B cell (primary cell): ENCODE data around the gene TRPC6. TPM values are rescaled to one million over a fixed set of nuclear protein-coding genes. Genes with fewer than 3 reads are reported as not detected.

ENCODE experiments used
- ATAC-seq: fragments of 200-7000 bp; cut with Tn5 transposase; one replicate; pipeline ENCODE4 v1.10.0; 2021; ENCODE audit warnings: low read depth, mild to moderate bottlenecking, moderate number of reproducible peaks, moderate library complexity
- CTCF ChIA-PET: fragments of 350-600 bp; sonication (Branson Sonifier 250); formaldehyde crosslinking; loops from one replicate; lab custom pipeline; 2021; ENCODE audit warnings: antibody characterized with exemption, inconsistent platforms; lab: Charles Lee
- POLR2A ChIA-PET: fragments of 350-600 bp; sonication (Branson Sonifier 250); formaldehyde crosslinking; loops from one replicate; lab custom pipeline; 2021; ENCODE audit warnings: antibody characterized with exemption; lab: Charles Lee
- DNase-seq: peaks from one replicate; pipeline ENCODE4 v3.0.0; 2013
- H2AFZ ChIP-seq: 2 replicates; pipeline ENCODE4 v1.6.1; 2012; ENCODE audit warnings: mild to moderate bottlenecking, low read depth, low read length; ENCODE audit not compliant: insufficient read depth, poor library complexity, severe bottlenecking
- H3K27ac ChIP-seq, 2 donors: 1 replicate in 1 of 2; 2 replicates in 1 of 2; pipeline ENCODE4 v1.5.1; 2012 to 2013; ENCODE audit warnings: low read length in 2 of 2, mild to moderate bottlenecking in 2 of 2, moderate library complexity in 1 of 2
- H3K27me3 ChIP-seq, 4 experiments: fragments of 200-600 bp in 1 of 4; sonication (generic) in 1 of 4; replicated peaks in 1 of 4; 1 replicate in 2 of 4; 2 replicates in 2 of 4; pipeline versions ENCODE4 v1.6.1 to v1.7.0; 2013 to 2016; ENCODE audit warnings: low read length in 3 of 4, mild to moderate bottlenecking in 2 of 4, mixed read lengths in 1 of 4, moderate library complexity in 1 of 4; ENCODE audit not compliant: insufficient read depth in 4 of 4, control insufficient read depth in 3 of 4; ENCODE audit errors: control extremely low read depth in 1 of 4
- H3K36me3 ChIP-seq, 2 experiments: replicated peaks in 1 of 2; 1 replicate in 1 of 2; 2 replicates in 1 of 2; pipeline versions ENCODE4 v1.6.1 to v1.7.1; 2013; ENCODE audit warnings: low read length in 1 of 2; ENCODE audit not compliant: insufficient read depth in 2 of 2, control insufficient read depth in 1 of 2; ENCODE audit errors: control extremely low read depth in 1 of 2, extremely low read depth in 1 of 2
- H3K4me1 ChIP-seq, 2 donors: fragments of 200-600 bp in 1 of 2; sonication (generic) in 1 of 2; 1 replicate in 1 of 2; 2 replicates in 1 of 2; pipeline versions ENCODE4 v1.5.1 to v1.6.1; 2013 to 2017; ENCODE audit warnings: low read length in 2 of 2; ENCODE audit not compliant: control insufficient read depth in 2 of 2, insufficient read depth in 2 of 2
- H3K4me2 ChIP-seq: replicated peaks from 2 replicates; pipeline ENCODE3; 2012; ENCODE audit warnings: mild to moderate bottlenecking, low read depth, low read length; ENCODE audit not compliant: poor library complexity, severe bottlenecking
- H3K4me3 ChIP-seq, 5 experiments: fragments of 200-600 bp in 1 of 5; sonication (generic) in 1 of 5; 1 replicate in 3 of 5; 2 replicates in 2 of 5; pipeline versions ENCODE4 v1.5.1 to v1.7.0; 2011 to 2016; ENCODE audit warnings: low read length in 4 of 5, mild to moderate bottlenecking in 4 of 5, low read depth in 2 of 5, control low read depth in 1 of 5, moderate library complexity in 1 of 5; ENCODE audit not compliant: insufficient read depth in 1 of 5; ENCODE audit errors: control extremely low read depth in 1 of 5, extremely low read depth in 1 of 5
- H3K79me2 ChIP-seq: fragments of 200-600 bp; sonication (generic); one replicate; pipeline ENCODE4 v1.6.0; 2016; ENCODE audit warnings: low read length; ENCODE audit not compliant: control insufficient read depth, insufficient read depth
- H3K9ac ChIP-seq: fragments of 200-600 bp; sonication (generic); 2 replicates; pipeline ENCODE4 v1.6.1; 2017; ENCODE audit warnings: mild to moderate bottlenecking, low read length, moderate library complexity
- H3K9me3 ChIP-seq, 3 donors: one replicate each; pipeline versions ENCODE4 v1.6.1 to v1.7.1; 2013; ENCODE audit warnings: low read length in 2 of 3; ENCODE audit not compliant: control insufficient read depth in 2 of 3, insufficient read depth in 1 of 3; ENCODE audit errors: control extremely low read depth in 1 of 3
- H4K20me1 ChIP-seq: 2 replicates; pipeline ENCODE4 v1.6.0; 2012; ENCODE audit warnings: mild to moderate bottlenecking, low read length; ENCODE audit not compliant: insufficient read depth, control insufficient read depth, poor library complexity, severe bottlenecking
- H3K27ac Mint-ChIP-seq: one replicate; pipeline ENCODE4 v1.8.0; 2021; ENCODE audit warnings: mixed read lengths
- H3K27me3 Mint-ChIP-seq: one replicate; pipeline ENCODE4 v1.8.0; 2021; ENCODE audit warnings: mixed read lengths
- H3K4me1 Mint-ChIP-seq: one replicate; pipeline ENCODE4 v1.8.0; 2021; ENCODE audit warnings: mixed read lengths
- H3K4me3 Mint-ChIP-seq: one replicate; pipeline ENCODE4 v1.8.0; 2021; ENCODE audit warnings: mixed read lengths
- H3K9me3 Mint-ChIP-seq: one replicate; pipeline ENCODE4 v1.8.0; 2022; ENCODE audit warnings: mixed read lengths; ENCODE audit not compliant: insufficient read depth
- CTCF ChIP-seq: fragments of 200-600 bp; IDR thresholded peaks from one replicate; pipeline ENCODE4 v1.8.0; 2022; ENCODE audit warnings: antibody characterized with exemption, mild to moderate bottlenecking
- EZH2 ChIP-seq: IDR thresholded peaks from 2 replicates; pipeline ENCODE4 v1.6.1; 2012; ENCODE audit warnings: borderline replicate concordance, low read depth, mild to moderate bottlenecking, moderate library complexity, low read length; ENCODE audit not compliant: insufficient read depth, poor library complexity, severe bottlenecking
- WGBS: methylation state at CpG from one replicate; pipeline ENCODE4 v1.1.5; 2013; ENCODE audit warnings: missing lambda C conversion rate; ENCODE audit not compliant: insufficient coverage; 5-methylcytosine and 5-hydroxymethylcytosine counted together
- intact Hi-C: fragments of 100-400 bp; cut with micrococcal nuclease; formaldehyde crosslinking; loops from one replicate; pipeline ENCODE4 v1.10.0; 2022
- polyA plus RNA-seq: library from polyadenylated mRNA; depleted of rRNA; stranded (reverse); fragments of >200 nt; gene quantifications from 2 replicates; pipeline ENCODE4 v1.2.3, GENCODE V29; 2012
- total RNA-seq, 2 donors: library from RNA; stranded (reverse); fragments of 120-200 nt in 1 of 2; gene quantifications; 1 replicate in 1 of 2; 2 replicates in 1 of 2; pipeline versions ENCODE4 v1.2.3 to v1.2.4, GENCODE V29; 2013 to 2022

Gene TRPC6
- total and polyA plus RNA-seq, 2 donors (not counting 1 experiment from before 2014, with no cell fraction given), result 0.01 TPM; not detected in 1

- Histone ChIP-seq H3K27ac (no peak overlapping the region), H3K9ac (no peak overlapping the region), H3K4me3 (no peak overlapping the region), H3K4me1 (no peaks in the 10 kb centered on the region), H3K9me3 (no peaks in the 10 kb centered on the region), H4K20me1 (no peaks in the 10 kb centered on the region), H2AFZ (no peak overlapping the region), H3K36me3 (no peaks in the 10 kb centered on the region), H3K27me3 (no peaks in the 10 kb centered on the region), H3K4me2 (no peak overlapping the region), H3K79me2 (no peaks in the 10 kb centered on the region)
- intact Hi-C loops, result no loop called here
- no peaks in the 10 kb centered on the region for H3K9me3 Mint-ChIP-seq
- no peaks in the 10 kb centered on the region for H3K27me3 Mint-ChIP-seq
- WGBS, result 80% methylated on average over 1 of the region's 3 CpGs
- no peak overlapping the region for H3K4me3 Mint-ChIP-seq
- H3K27ac Mint-ChIP-seq, result no peak overlapping the region
- ATAC-seq (no peak), DNase-seq (no peak)
- no peaks in the 10 kb centered on the region for H3K4me1 Mint-ChIP-seq
- CTCF ChIA-PET, result no interaction called here
- POLR2A ChIA-PET, result no interaction called here
- no peak for TF ChIP-seq CTCF
- TF ChIP-seq EZH2, result no peak
Measured at GRCh38 chr11:101477926-101478325, 105.9 kb downstream of the TRPC6 start.

GRCh38 chr11:101476191-101476590 is 107.6 kb downstream of the TRPC6 start:
- H3K4me3 Mint-ChIP-seq, result no peak overlapping the region
- no peak for TF ChIP-seq EZH2
- no peak for TF ChIP-seq CTCF
- H3K27me3 Mint-ChIP-seq, result no peaks in the 10 kb centered on the region
- ATAC-seq (no peak), DNase-seq (no peak)
- Histone ChIP-seq H3K4me3 (no peak overlapping the region), H2AFZ (no peak overlapping the region), H3K79me2 (no peaks in the 10 kb centered on the region), H3K4me2 (no peak overlapping the region), H3K4me1 (no peaks in the 10 kb centered on the region), H3K9me3 (no peaks in the 10 kb centered on the region), H3K27me3 (no peaks in the 10 kb centered on the region), H3K27ac (no peak overlapping the region), H3K36me3 (no peaks in the 10 kb centered on the region), H4K20me1 (no peaks in the 10 kb centered on the region), H3K9ac (no peak overlapping the region)
- ChIA-PET CTCF (no interaction called here), POLR2A (no interaction called here)
- no peaks in the 10 kb centered on the region for H3K9me3 Mint-ChIP-seq
- intact Hi-C loops, result no loop called here
- H3K4me1 Mint-ChIP-seq, result no peaks in the 10 kb centered on the region
- WGBS, result 98% methylated on average over 5 of the region's 6 CpGs
- no peak overlapping the region for H3K27ac Mint-ChIP-seq
